ENCODE data around the gene PIEZO1. TPM values are rescaled to one million over a fixed set of nuclear protein-coding genes. Genes with fewer than 3 reads are reported as not detected.

Gene PIEZO1
- total RNA-seq, 1 experiment from 2014 or later: 224 TPM

DNA sequence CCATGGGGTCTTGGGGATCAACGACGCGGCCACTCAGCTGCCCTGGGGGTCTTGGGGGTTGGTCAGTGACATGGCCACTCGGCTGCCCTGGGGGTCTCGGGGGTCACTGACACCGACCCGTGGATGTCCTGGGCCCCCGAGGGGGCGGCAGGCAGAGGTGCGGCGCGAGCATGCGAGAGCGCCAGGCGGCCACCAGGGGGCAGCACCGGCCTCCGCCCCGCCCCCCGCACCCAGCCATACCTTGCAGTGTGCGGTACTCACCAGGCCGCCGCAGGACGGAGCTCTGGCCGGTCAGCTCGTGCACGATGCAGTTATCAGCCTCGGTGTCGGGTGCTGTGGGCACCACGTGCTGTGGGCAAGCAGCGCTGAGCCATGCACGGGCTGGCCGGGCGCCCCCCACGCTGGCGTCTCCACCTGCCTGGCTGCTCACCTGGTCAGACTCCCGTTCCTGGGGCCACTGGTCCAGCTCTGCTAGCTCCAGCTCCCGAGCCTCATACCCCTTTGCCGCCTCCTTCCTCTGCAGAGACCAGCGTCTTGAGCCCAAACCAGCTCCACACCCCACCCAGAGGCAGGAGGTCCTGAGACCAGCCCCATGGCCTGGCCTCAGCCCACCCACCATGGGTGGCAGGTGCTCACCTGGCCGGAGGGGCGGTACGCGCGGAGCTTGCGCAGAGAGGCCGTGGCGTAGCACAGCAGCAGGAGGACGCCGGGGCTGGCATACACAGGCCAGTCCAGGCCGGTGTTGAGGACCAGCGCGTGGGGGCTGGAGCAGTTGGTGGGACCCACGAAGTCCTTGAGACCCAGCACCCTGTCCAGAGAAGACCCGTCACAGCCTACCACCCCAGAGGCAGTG lies 47.5 kb downstream of the PIEZO1 start:
- H3K4me2 ChIP-seq (ENCODE audit: low read length): no peak overlapping the region
- ChIA-PET POLR2A (interaction anchor here (0.5 to 1.2 kb wide), 5 partner anchors 42 to 120 kb away, joined by 3 to 5 read pairs (median 4); partner anchors contain the start of genes APRT and PIEZO1), RAD21 (ENCODE audit: low non-redundant PET in 1 of 2, low total read pairs in 2 of 2, uncharacterized antibody in 2 of 2, unreplicated experiment in 2 of 2) (interaction anchor here (0.6 to 1.1 kb wide), 7 partner anchors 33 to 480 kb away, joined by 3 to 4 read pairs (median 3); partner anchors contain the start of genes PIEZO1 (in 2 of the 2) and ZNF778 (in 1 of the 2)), CTCF (interaction anchor here (0.5 to 2.2 kb wide), 48 partner anchors 8 to 969 kb away, joined by 3 to 59 read pairs (median 5); partner anchors contain the start of genes APRT, CDH15, GALNS and MVD)
- no peaks in the 10 kb centered on the region for H4K20me1 ChIP-seq (ENCODE audit: insufficient read depth)
- ATAC-seq: peak; percentile 90
- intact Hi-C loops (cut with micrococcal nuclease): loop anchor here (1.0 to 5.0 kb wide), 4 partner anchors 45 to 480 kb away; partner anchors contain the start of genes CDT1 and ZNF778
- no peak overlapping the region for H3K4me3 ChIP-seq (replicated peaks in 1 of 2; ENCODE audit: low read depth in 1 of 2, low read length in 2 of 2)
- no peaks in the 10 kb centered on the region for H3K9me3 ChIP-seq (ENCODE audit: control insufficient read depth in 1 of 2, insufficient read depth in 1 of 2, low read depth in 1 of 2, low read length in 2 of 2)
- peaks cover 0 to 5% of the 10 kb centered on the region in 2 experiments; a peak in 1 of 4 replicates for H3K4me1 ChIP-seq (ENCODE audit: control insufficient read depth in 1 of 2, insufficient read depth in 2 of 2, low read length in 2 of 2)
- no peak overlapping the region for H3K9ac ChIP-seq (ENCODE audit: low read length)
- no TSS peak for BruUV-seq (replicated peaks)
- peaks cover 21% of the 10 kb centered on the region; the same call in 1 of the 2 replicates for H3K79me2 ChIP-seq (ENCODE audit: insufficient read depth, low read length)
- no peak overlapping the region for H2AFZ ChIP-seq (ENCODE audit: low read depth, low read length, poor library complexity, severe bottlenecking)
- DNase-seq (ENCODE audit: low read depth, low spot score): peak; percentile 48
- TF ChIP-seq EGR1 (IDR thresholded peaks at IDR 0.05; ENCODE audit: low read depth) (no peak), POLR2AphosphoS5 (IDR thresholded peaks at IDR 0.05; ENCODE audit: low read depth, low read length) (peak; percentile 39; the same call in 1 of the 2 replicates), YY1 (IDR thresholded peaks at IDR 0.05; ENCODE audit: extremely low read depth, insufficient replicate concordance, low read depth, low read length) (peak; percentile 55), RAD21 (IDR thresholded peaks at IDR 0.05; ENCODE audit: low read depth) (peak; percentile 79), EZH2phosphoT487 (IDR thresholded peaks at IDR 0.05; ENCODE audit: borderline replicate concordance) (no peak), CTCF (IDR thresholded peaks at IDR 0.05 in 2 of 3, conservative IDR thresholded peaks at IDR 0.05 in 1 of 3; ENCODE audit: borderline replicate concordance in 1 of 3, insufficient read depth in 1 of 3, low read depth in 2 of 3, low read length in 2 of 3) (peak; percentile 98 to 99 (median 99))
- TF ChIP-seq, protein P1, sequence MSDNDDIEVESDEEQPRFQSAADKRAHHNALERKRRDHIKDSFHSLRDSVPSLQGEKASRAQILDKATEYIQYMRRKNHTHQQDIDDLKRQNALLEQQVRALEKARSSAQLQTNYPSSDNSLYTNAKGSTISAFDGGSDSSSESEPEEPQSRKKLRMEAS (IDR thresholded peaks at IDR 0.05): peak; percentile 98
- no peaks in the 10 kb centered on the region for H3K27me3 ChIP-seq (ENCODE audit: insufficient read depth, low read length)
- H3K36me3 ChIP-seq (ENCODE audit: control insufficient read depth in 1 of 2, insufficient read depth in 2 of 2, low read length in 2 of 2): peaks cover 19 to 58% of the 10 kb centered on the region in 2 experiments; a peak in 3 of 4 replicates
- no peaks in the 10 kb centered on the region for H3K9me2 ChIP-seq (ENCODE audit: insufficient read depth)
- peak overlapping the region; percentile 58; the same call in 1 of the 2 replicates for H3K27ac ChIP-seq (ENCODE audit: low read depth, low read length)

All from HCT116 (cell line).